Nephron (organoid): Measurements from ENCODE around the gene VKORC1.

ENCODE experiments used
- H3K27ac Mint-ChIP-seq, 3 experiments: 2 replicates each; pipeline ENCODE4 v1.8.0; 2020; ENCODE audit warnings: mixed read lengths in 3 of 3, mild to moderate bottlenecking in 2 of 3, moderate library complexity in 1 of 3
- H3K27me3 Mint-ChIP-seq: 2 replicates; pipeline ENCODE4 v1.8.0; 2021; ENCODE audit warnings: low read depth, mild to moderate bottlenecking, moderate library complexity, mixed read lengths
- H3K36me3 Mint-ChIP-seq: 2 replicates; pipeline ENCODE4 v1.8.0; 2020; ENCODE audit warnings: low read depth, mixed read lengths
- H3K4me1 Mint-ChIP-seq: 2 replicates; pipeline ENCODE4 v1.8.0; 2020; ENCODE audit warnings: mixed read lengths
- H3K4me3 Mint-ChIP-seq, 3 experiments: 2 replicates each; pipeline ENCODE4 v1.8.0; 2020; ENCODE audit warnings: mild to moderate bottlenecking in 3 of 3, mixed read lengths in 3 of 3, moderate library complexity in 2 of 3
- H3K9me3 Mint-ChIP-seq: 2 replicates; pipeline ENCODE4 v1.8.0; 2020; ENCODE audit warnings: mixed read lengths
- CTCF ChIP-seq, 3 experiments: fragments of 200-600 bp; sonication (generic); IDR thresholded peaks; one replicate each; pipeline ENCODE4 v1.5.0; 2021; ENCODE audit warnings: antibody characterized with exemption in 3 of 3; ENCODE audit not compliant: unreplicated experiment in 3 of 3

The VKORC1 gene

GRCh38 chr16:31061126-31061812 lies 33.3 kb downstream of the VKORC1 start:
- TF ChIP-seq CTCF (IDR thresholded peaks at IDR 0.05; ENCODE audit: unreplicated experiment in 3 of 3): no peak
- Mint-ChIP-seq H3K27ac (no peak overlapping the region), H3K27me3 (no peaks in the 10 kb centered on the region), H3K4me1 (peaks cover 20% of the 10 kb centered on the region), H3K4me3 (no peak overlapping the region), H3K9me3 (no peaks in the 10 kb centered on the region), H3K36me3 (peaks cover 33% of the 10 kb centered on the region)

- Mint-ChIP-seq H3K27me3 (peaks cover 4% of the 10 kb centered on the region), H3K9me3 (no peaks in the 10 kb centered on the region), H3K4me1 (no peaks in the 10 kb centered on the region), H3K4me3 (no peak overlapping the region), H3K36me3 (peaks cover 14% of the 10 kb centered on the region), H3K27ac (no peak overlapping the region)
- no peak for TF ChIP-seq CTCF (IDR thresholded peaks at IDR 0.05; ENCODE audit: unreplicated experiment in 3 of 3)
These were observed 39.0 kb downstream of the VKORC1 start for GRCh38 chr16:31055613-31056012.

- Mint-ChIP-seq H3K36me3 (no peaks in the 10 kb centered on the region), H3K4me3 (no peak overlapping the region), H3K27me3 (peaks cover 4% of the 10 kb centered on the region), H3K4me1 (no peaks in the 10 kb centered on the region), H3K27ac (no peak overlapping the region), H3K9me3 (no peaks in the 10 kb centered on the region)
- no peak for TF ChIP-seq CTCF (IDR thresholded peaks at IDR 0.05; ENCODE audit: unreplicated experiment in 3 of 3)
These were observed 42.5 kb downstream of the VKORC1 start for GRCh38 chr16:31052114-31052513.

- H3K27ac Mint-ChIP-seq: no peak overlapping the region
- H3K4me3 Mint-ChIP-seq: no peak overlapping the region
These were observed 44.1 kb downstream of the VKORC1 start for GRCh38 chr16:31050280-31051030.

GRCh38 chr16:31043898-31044481 lies 50.6 kb downstream of the VKORC1 start:
- H3K36me3 Mint-ChIP-seq: peaks cover 5% of the 10 kb centered on the region
- no peak overlapping the region for H3K27ac Mint-ChIP-seq
- H3K4me1 Mint-ChIP-seq: no peaks in the 10 kb centered on the region
- no peaks in the 10 kb centered on the region for H3K9me3 Mint-ChIP-seq
- H3K4me3 Mint-ChIP-seq: no peak overlapping the region
- no peaks in the 10 kb centered on the region for H3K27me3 Mint-ChIP-seq
- TF ChIP-seq CTCF (IDR thresholded peaks at IDR 0.05; ENCODE audit: unreplicated experiment in 3 of 3): no peak

More at GRCh38 chr16:31050280-31051030, 44.1 kb downstream of the VKORC1 start:
- H3K4me1 Mint-ChIP-seq: no peaks in the 10 kb centered on the region
- H3K9me3 Mint-ChIP-seq: no peaks in the 10 kb centered on the region
- H3K36me3 Mint-ChIP-seq: no peaks in the 10 kb centered on the region
- H3K27me3 Mint-ChIP-seq: peaks cover 4% of the 10 kb centered on the region
- no peak for TF ChIP-seq CTCF (IDR thresholded peaks at IDR 0.05; ENCODE audit: unreplicated experiment in 3 of 3)
